BLaER1 treated with 17β-estradiol and CSF1 and Interleukin-3, amounts not matched to agents 10 nM and 100 nM (cell line): Measurements from ENCODE around the gene ABCG2.

ENCODE experiments used
- H3K27ac ChIP-seq, 11 experiments: shearing (Covaris generic); formaldehyde crosslinking; 2 replicates each; pipeline ENCODE4 v1.8.1; 2022
- H3K27me3 ChIP-seq, 11 experiments: shearing (Covaris generic); formaldehyde crosslinking; 2 replicates each; pipeline ENCODE4 v1.8.1; 2022
- H3K36me3 ChIP-seq, 11 experiments: shearing (Covaris generic); formaldehyde crosslinking; 2 replicates each; pipeline ENCODE4 v1.8.1; 2022
- H3K4me1 ChIP-seq, 10 experiments: shearing (Covaris generic); formaldehyde crosslinking; 2 replicates each; pipeline ENCODE4 v1.8.1; 2022
- H3K4me2 ChIP-seq, 11 experiments: shearing (Covaris generic); formaldehyde crosslinking; 2 replicates each; pipeline ENCODE4 v1.8.1; 2022
- H3K4me3 ChIP-seq, 10 experiments: shearing (Covaris generic); formaldehyde crosslinking; 2 replicates each; pipeline ENCODE4 v1.8.1; 2022
- H3K9ac ChIP-seq, 11 experiments: shearing (Covaris generic); formaldehyde crosslinking; 2 replicates each; pipeline ENCODE4 v1.8.1; 2022
- H3K9me3 ChIP-seq, 11 experiments: shearing (Covaris generic); formaldehyde crosslinking; replicated peaks in 1 of 11; 2 replicates each; pipeline ENCODE4 v1.8.1; 2022
- H4K20me1 ChIP-seq, 11 experiments: shearing (Covaris generic); formaldehyde crosslinking; 2 replicates each; pipeline ENCODE4 v1.8.1; 2022
- Cebpa-rat ChIP-seq, 11 experiments: shearing (Covaris generic); IDR thresholded peaks; 2 replicates each; pipeline ENCODE4 v1.8.1; 2022

Gene ABCG2

GRCh38 chr4:88058295-88058694 is 100.1 kb downstream of the ABCG2 start:
- Histone ChIP-seq H3K36me3 (peaks cover 89 to 100% (median 95%) of the 10 kb centered on the region in 11 experiments), H3K27ac (no peak overlapping the region), H3K9ac (no peak overlapping the region), H3K4me3 (no peak overlapping the region), H3K9me3 (no peaks in the 10 kb centered on the region), H4K20me1 (no peaks in the 10 kb centered on the region), H3K4me2 (no peak overlapping the region), H3K27me3 (no peaks in the 10 kb centered on the region), H3K4me1 (peaks cover 0 to 5% (median 0%) of the 10 kb centered on the region in 10 experiments; a peak in 4 of 20 replicates)
- TF ChIP-seq Cebpa-rat (IDR thresholded peaks at IDR 0.05), result no peak

GRCh38 chr4:88054901-88055300 is 103.5 kb downstream of the ABCG2 start:
- H3K36me3 ChIP-seq, result peaks cover 93 to 100% (median 95%) of the 10 kb centered on the region in 11 experiments
- no peak overlapping the region for H3K4me3 ChIP-seq
- no peak for TF ChIP-seq Cebpa-rat (IDR thresholded peaks at IDR 0.05)

GRCh38 chr4:88054229-88054628 is 104.2 kb downstream of the ABCG2 start:
- H3K27ac ChIP-seq, result no peak overlapping the region
- no peak for TF ChIP-seq Cebpa-rat (IDR thresholded peaks at IDR 0.05)
- H4K20me1 ChIP-seq, result no peaks in the 10 kb centered on the region
- H3K36me3 ChIP-seq, result peaks cover 91 to 100% (median 95%) of the 10 kb centered on the region in 11 experiments
- H3K9ac ChIP-seq, result no peak overlapping the region
- no peaks in the 10 kb centered on the region for H3K4me1 ChIP-seq
- no peak overlapping the region for H3K4me2 ChIP-seq
- H3K27me3 ChIP-seq, result no peaks in the 10 kb centered on the region
- no peak overlapping the region for H3K4me3 ChIP-seq
- no peaks in the 10 kb centered on the region for H3K9me3 ChIP-seq

More at GRCh38 chr4:88054901-88055300, 103.5 kb downstream of the ABCG2 start:
- H3K4me2 ChIP-seq, result no peak overlapping the region
- no peak overlapping the region for H3K27ac ChIP-seq
- H3K4me1 ChIP-seq, result no peaks in the 10 kb centered on the region
- no peak overlapping the region for H3K9ac ChIP-seq
- no peaks in the 10 kb centered on the region for H3K27me3 ChIP-seq
- no peaks in the 10 kb centered on the region for H4K20me1 ChIP-seq
- H3K9me3 ChIP-seq, result no peaks in the 10 kb centered on the region

- Histone ChIP-seq H3K27me3 (no peaks in the 10 kb centered on the region), H4K20me1 (peaks cover 0 to 5% (median 0%) of the 10 kb centered on the region in 11 experiments; a peak in 3 of 22 replicates), H3K9ac (no peak overlapping the region), H3K4me3 (no peak overlapping the region), H3K4me2 (peak overlapping the region in 4 of 11 experiments; percentile 24 to 62 (median 48); a peak in 5 of 22 replicates), H3K4me1 (peaks cover 0 to 27% (median 3%) of the 10 kb centered on the region in 10 experiments; a peak in 10 of 20 replicates), H3K27ac (no peak overlapping the region), H3K9me3 (no peaks in the 10 kb centered on the region), H3K36me3 (peaks cover 87 to 100% (median 99%) of the 10 kb centered on the region in 11 experiments)
- no peak for TF ChIP-seq Cebpa-rat (IDR thresholded peaks at IDR 0.05)
Measured at GRCh38 chr4:88045021-88045420, 113.4 kb downstream of the ABCG2 start.

GRCh38 chr4:88043586-88044340 is 114.7 kb downstream of the ABCG2 start:
- H3K27ac ChIP-seq, result no peak overlapping the region
- peaks cover 0 to 27% (median 3%) of the 10 kb centered on the region in 10 experiments; a peak in 10 of 20 replicates for H3K4me1 ChIP-seq
- H3K4me2 ChIP-seq, result peak overlapping the region in 3 of 11 experiments; percentile 21 to 59 (median 24); a peak in 2 of 22 replicates
- H3K36me3 ChIP-seq, result peaks cover 89 to 100% (median 100%) of the 10 kb centered on the region in 11 experiments
- H3K4me3 ChIP-seq, result no peak overlapping the region
- TF ChIP-seq Cebpa-rat (IDR thresholded peaks at IDR 0.05), result no peak
- peaks cover 0 to 5% (median 0%) of the 10 kb centered on the region in 11 experiments; a peak in 3 of 22 replicates for H4K20me1 ChIP-seq
- H3K27me3 ChIP-seq, result no peaks in the 10 kb centered on the region
- no peak overlapping the region for H3K9ac ChIP-seq
- H3K9me3 ChIP-seq, result no peaks in the 10 kb centered on the region

- no peaks in the 10 kb centered on the region for H3K27me3 ChIP-seq
- no peak for TF ChIP-seq Cebpa-rat (IDR thresholded peaks at IDR 0.05)
- H3K27ac ChIP-seq, result no peak overlapping the region
- H3K4me3 ChIP-seq, result no peak overlapping the region
- peaks cover 0 to 27% (median 3%) of the 10 kb centered on the region in 10 experiments; a peak in 10 of 20 replicates for H3K4me1 ChIP-seq
- no peak overlapping the region for H3K4me2 ChIP-seq
- no peak overlapping the region for H3K9ac ChIP-seq
- peaks cover 0 to 5% (median 0%) of the 10 kb centered on the region in 11 experiments; a peak in 3 of 22 replicates for H4K20me1 ChIP-seq
- H3K9me3 ChIP-seq, result no peaks in the 10 kb centered on the region
- peaks cover 89 to 100% (median 100%) of the 10 kb centered on the region in 11 experiments for H3K36me3 ChIP-seq
Measured at GRCh38 chr4:88043001-88043400, 115.4 kb downstream of the ABCG2 start.

- H3K27me3 ChIP-seq, result no peaks in the 10 kb centered on the region
- H3K36me3 ChIP-seq, result peaks cover 89 to 100% (median 100%) of the 10 kb centered on the region in 11 experiments
- H3K27ac ChIP-seq, result no peak overlapping the region
- TF ChIP-seq Cebpa-rat (IDR thresholded peaks at IDR 0.05), result no peak
- H4K20me1 ChIP-seq, result peaks cover 0 to 5% (median 0%) of the 10 kb centered on the region in 11 experiments; a peak in 2 of 22 replicates
- H3K4me1 ChIP-seq, result peaks cover 0 to 27% (median 3%) of the 10 kb centered on the region in 10 experiments; a peak in 9 of 20 replicates
- H3K4me3 ChIP-seq, result no peak overlapping the region
- no peaks in the 10 kb centered on the region for H3K9me3 ChIP-seq
- no peak overlapping the region for H3K4me2 ChIP-seq
- no peak overlapping the region for H3K9ac ChIP-seq
Measured at GRCh38 chr4:88041626-88042025, 116.8 kb downstream of the ABCG2 start.

GRCh38 chr4:88040707-88041106 is 117.7 kb downstream of the ABCG2 start:
- no peak overlapping the region for H3K27ac ChIP-seq
- no peak overlapping the region for H3K4me2 ChIP-seq
- H3K9ac ChIP-seq, result no peak overlapping the region
- no peaks in the 10 kb centered on the region for H3K27me3 ChIP-seq
- no peaks in the 10 kb centered on the region for H3K9me3 ChIP-seq
- H4K20me1 ChIP-seq, result peaks cover 0 to 8% (median 0%) of the 10 kb centered on the region in 11 experiments; a peak in 3 of 22 replicates
- H3K4me3 ChIP-seq, result no peak overlapping the region
- H3K4me1 ChIP-seq, result peaks cover 0 to 27% (median 3%) of the 10 kb centered on the region in 10 experiments; a peak in 9 of 20 replicates
- TF ChIP-seq Cebpa-rat (IDR thresholded peaks at IDR 0.05), result no peak
- peaks cover 89 to 100% (median 100%) of the 10 kb centered on the region in 11 experiments for H3K36me3 ChIP-seq
